ENCODE results near the gene HEATR5A. TPM values are rescaled to one million over a fixed set of nuclear protein-coding genes. Genes with fewer than 3 reads are reported as not detected.
"Not testable (repeated sequence)": the region's sequence is repeated elsewhere in the genome, so short reads cannot be mapped to it uniquely, and the experiment has no call there.

HEATR5A gene
- total and polyA plus RNA-seq, 10 of the 15 experiments (the other 5 are each of a cell fraction or from before 2014, with no cell fraction given) = 5.1 to 37.1 (median 13.8) TPM

- SMC1A ChIA-PET (ENCODE audit: uncharacterized antibody, unreplicated experiment); H3K79me2 ChIP-seq (ENCODE audit: control insufficient read depth, insufficient read depth, low read length); intact Hi-C loops (cut with micrococcal nuclease; ENCODE audit: unreplicated experiment); H3K27ac ChIP-seq (ENCODE audit: control insufficient read depth, insufficient read depth); BruUV-seq (replicated peaks); FAIRE-seq; H3K36me3 ChIP-seq (ENCODE audit: control insufficient read depth in 2 of 2, insufficient read depth in 2 of 2, low read length in 1 of 2); H2AFZ ChIP-seq (ENCODE audit: control insufficient read depth, low read depth, low read length); H3K9me3 ChIP-seq (replicated peaks; ENCODE audit: control insufficient read depth, insufficient read depth, low read length); H3K9ac ChIP-seq (ENCODE audit: control insufficient read depth, insufficient read depth, low read length); ATAC-seq; H3K27me3 ChIP-seq (replicated peaks in 1 of 2; ENCODE audit: control insufficient read depth in 2 of 2, insufficient read depth in 2 of 2, low read length in 1 of 2); H3K4me1 ChIP-seq (ENCODE audit: control insufficient read depth, insufficient read depth, low read length); H4K20me1 ChIP-seq (ENCODE audit: control insufficient read depth, insufficient read depth); H3K4me3 ChIP-seq; DNase-seq (ENCODE audit: low read depth, low spot score); RAD21 ChIA-PET (ENCODE audit: unreplicated experiment); in situ Hi-C loops (cut with MboI); H3K4me2 ChIP-seq (ENCODE audit: control insufficient read depth, insufficient read depth): not testable (repeated sequence)
- POLR2A ChIA-PET = interaction anchor here (0.6 kb wide), 1 partner anchor 32 kb away, joined by 3 read pairs; no protein-coding TSS in a partner anchor
- CTCF ChIA-PET = interaction anchor here (0.6 kb wide), 1 partner anchor 458 kb away, joined by 5 read pairs; no protein-coding TSS in a partner anchor
- 97% methylated on average over 6 of the region's 6 CpGs for WGBS (ENCODE audit: insufficient coverage, insufficient replicate concordance, low lambda C conversion rate, missing lambda C conversion rate)
These were observed 108.0 kb downstream of the HEATR5A start for GRCh38 chr14:31312370-31312769.

GRCh38 chr14:31307618-31308017 lies 112.7 kb downstream of the HEATR5A start:
- H3K79me2 ChIP-seq (ENCODE audit: control insufficient read depth, insufficient read depth, low read length) = no peaks in the 10 kb centered on the region
- no peaks in the 10 kb centered on the region; the same call in 1 of the 2 replicates for H3K4me1 ChIP-seq (ENCODE audit: control insufficient read depth, insufficient read depth, low read length)
- no peaks in the 10 kb centered on the region for H3K27me3 ChIP-seq (replicated peaks in 1 of 2; ENCODE audit: control insufficient read depth in 2 of 2, insufficient read depth in 2 of 2, low read length in 1 of 2)
- no peaks in the 10 kb centered on the region for H3K9me3 ChIP-seq (replicated peaks; ENCODE audit: control insufficient read depth, insufficient read depth, low read length)
- DNase-seq (ENCODE audit: low read depth, low spot score) = no peak
- no TSS peak for BruUV-seq (replicated peaks)
- FAIRE-seq = no peak
- peak; percentile 45 for ATAC-seq
- no peak overlapping the region for H3K4me2 ChIP-seq (ENCODE audit: control insufficient read depth, insufficient read depth)
- H3K36me3 ChIP-seq (ENCODE audit: control insufficient read depth in 2 of 2, insufficient read depth in 2 of 2, low read length in 1 of 2) = peaks cover 0 to 4% of the 10 kb centered on the region in 2 experiments; a peak in 1 of 4 replicates
- H2AFZ ChIP-seq (ENCODE audit: control insufficient read depth, low read depth, low read length) = no peak overlapping the region
- TF ChIP-seq, protein P1, sequence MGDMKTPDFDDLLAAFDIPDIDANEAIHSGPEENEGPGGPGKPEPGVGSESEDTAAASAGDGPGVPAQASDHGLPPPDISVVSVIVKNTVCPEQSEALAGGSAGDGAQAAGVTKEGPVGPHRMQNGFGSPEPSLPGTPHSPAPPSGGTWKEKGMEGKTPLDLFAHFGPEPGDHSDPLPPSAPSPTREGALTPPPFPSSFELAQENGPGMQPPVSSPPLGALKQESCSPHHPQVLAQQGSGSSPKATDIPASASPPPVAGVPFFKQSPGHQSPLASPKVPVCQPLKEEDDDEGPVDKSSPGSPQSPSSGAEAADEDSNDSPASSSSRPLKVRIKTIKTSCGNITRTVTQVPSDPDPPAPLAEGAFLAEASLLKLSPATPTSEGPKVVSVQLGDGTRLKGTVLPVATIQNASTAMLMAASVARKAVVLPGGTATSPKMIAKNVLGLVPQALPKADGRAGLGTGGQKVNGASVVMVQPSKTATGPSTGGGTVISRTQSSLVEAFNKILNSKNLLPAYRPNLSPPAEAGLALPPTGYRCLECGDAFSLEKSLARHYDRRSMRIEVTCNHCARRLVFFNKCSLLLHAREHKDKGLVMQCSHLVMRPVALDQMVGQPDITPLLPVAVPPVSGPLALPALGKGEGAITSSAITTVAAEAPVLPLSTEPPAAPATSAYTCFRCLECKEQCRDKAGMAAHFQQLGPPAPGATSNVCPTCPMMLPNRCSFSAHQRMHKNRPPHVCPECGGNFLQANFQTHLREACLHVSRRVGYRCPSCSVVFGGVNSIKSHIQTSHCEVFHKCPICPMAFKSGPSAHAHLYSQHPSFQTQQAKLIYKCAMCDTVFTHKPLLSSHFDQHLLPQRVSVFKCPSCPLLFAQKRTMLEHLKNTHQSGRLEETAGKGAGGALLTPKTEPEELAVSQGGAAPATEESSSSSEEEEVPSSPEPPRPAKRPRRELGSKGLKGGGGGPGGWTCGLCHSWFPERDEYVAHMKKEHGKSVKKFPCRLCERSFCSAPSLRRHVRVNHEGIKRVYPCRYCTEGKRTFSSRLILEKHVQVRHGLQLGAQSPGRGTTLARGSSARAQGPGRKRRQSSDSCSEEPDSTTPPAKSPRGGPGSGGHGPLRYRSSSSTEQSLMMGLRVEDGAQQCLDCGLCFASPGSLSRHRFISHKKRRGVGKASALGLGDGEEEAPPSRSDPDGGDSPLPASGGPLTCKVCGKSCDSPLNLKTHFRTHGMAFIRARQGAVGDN (IDR thresholded peaks at IDR 0.05) = 0 out of 2 replicates have a peak, but pooled peaks have one; percentile 35
- TF ChIP-seq ZNF384 (IDR thresholded peaks at IDR 0.05; ENCODE audit: borderline replicate concordance, low read depth, low read length) (peak; percentile 36; the same call in 1 of the 2 replicates), SKIL (IDR thresholded peaks at IDR 0.05; ENCODE audit: low read depth, poor library complexity, severe bottlenecking) (no peak), SPI1 (IDR thresholded peaks at IDR 0.05; ENCODE audit: borderline replicate concordance, insufficient read depth, low read depth, low read length) (no peak)
- no peaks in the 10 kb centered on the region for H4K20me1 ChIP-seq (ENCODE audit: control insufficient read depth, insufficient read depth)
- H3K4me3 ChIP-seq = no peak overlapping the region
- RAD21 ChIA-PET (ENCODE audit: unreplicated experiment) = no interaction called here
- 97% methylated on average over 3 of the region's 3 CpGs for WGBS (ENCODE audit: insufficient coverage, insufficient replicate concordance, low lambda C conversion rate, missing lambda C conversion rate)
- CTCF ChIA-PET = no interaction called here
- in situ Hi-C loops (cut with MboI) = no loop called here
- H3K27ac ChIP-seq (ENCODE audit: control insufficient read depth, insufficient read depth) = no peak overlapping the region
- POLR2A ChIA-PET = interaction anchor here (0.7 to 1.0 kb wide), 2 partner anchors 102 to 289 kb away, joined by 3 to 5 read pairs; no protein-coding TSS in a partner anchor
- SMC1A ChIA-PET (ENCODE audit: uncharacterized antibody, unreplicated experiment) = no interaction called here
- intact Hi-C loops (cut with micrococcal nuclease; ENCODE audit: unreplicated experiment) = no loop called here
- H3K9ac ChIP-seq (ENCODE audit: control insufficient read depth, insufficient read depth, low read length) = no peak overlapping the region
